BLaER1 (cell line): ENCODE data around the gene ZCRB1.

Experiments used
- H3K27ac ChIP-seq: shearing (Covaris generic); formaldehyde crosslinking; 2 replicates; pipeline ENCODE4 v1.8.1; 2022
- H3K27me3 ChIP-seq: shearing (Covaris generic); formaldehyde crosslinking; 2 replicates; pipeline ENCODE4 v1.8.1; 2022
- H3K36me3 ChIP-seq: shearing (Covaris generic); formaldehyde crosslinking; 2 replicates; pipeline ENCODE4 v1.8.1; 2022
- H3K4me1 ChIP-seq: shearing (Covaris generic); formaldehyde crosslinking; 2 replicates; pipeline ENCODE4 v1.8.1; 2022
- H3K4me2 ChIP-seq: shearing (Covaris generic); formaldehyde crosslinking; 2 replicates; pipeline ENCODE4 v1.8.1; 2022
- H3K4me3 ChIP-seq: shearing (Covaris generic); formaldehyde crosslinking; 2 replicates; pipeline ENCODE4 v1.8.1; 2022
- H3K9ac ChIP-seq: shearing (Covaris generic); formaldehyde crosslinking; 2 replicates; pipeline ENCODE4 v1.8.1; 2022
- H3K9me3 ChIP-seq: shearing (Covaris generic); formaldehyde crosslinking; 2 replicates; pipeline ENCODE4 v1.8.1; 2022
- H4K20me1 ChIP-seq: shearing (Covaris generic); formaldehyde crosslinking; 2 replicates; pipeline ENCODE4 v1.8.1; 2022
- Cebpa-rat ChIP-seq: shearing (Covaris generic); IDR thresholded peaks from 2 replicates; pipeline ENCODE4 v1.8.1; 2022

ZCRB1 gene

GRCh38 chr12:42308390-42308789 lies 17.5 kb downstream of the ZCRB1 start:
- Histone ChIP-seq H3K36me3 (peaks cover 16% of the 10 kb centered on the region), H3K9me3 (no peaks in the 10 kb centered on the region), H3K27me3 (no peaks in the 10 kb centered on the region), H3K4me2 (no peak overlapping the region), H3K4me3 (no peak overlapping the region), H3K9ac (no peak overlapping the region), H3K27ac (no peak overlapping the region), H3K4me1 (no peaks in the 10 kb centered on the region), H4K20me1 (no peaks in the 10 kb centered on the region)
- no peak for TF ChIP-seq Cebpa-rat

GRCh38 chr12:42306297-42306696 lies 19.6 kb downstream of the ZCRB1 start:
- no peaks in the 10 kb centered on the region for H4K20me1 ChIP-seq
- H3K9me3 ChIP-seq: no peaks in the 10 kb centered on the region
- H3K27me3 ChIP-seq: no peaks in the 10 kb centered on the region
- H3K9ac ChIP-seq: no peak overlapping the region
- H3K36me3 ChIP-seq: peaks cover 7% of the 10 kb centered on the region; the same call in 1 of the 2 replicates
- H3K4me2 ChIP-seq: no peak overlapping the region
- no peak overlapping the region for H3K27ac ChIP-seq
- no peaks in the 10 kb centered on the region for H3K4me1 ChIP-seq
- H3K4me3 ChIP-seq: no peak overlapping the region
- TF ChIP-seq Cebpa-rat: no peak

- H3K36me3 ChIP-seq: no peaks in the 10 kb centered on the region
- no peaks in the 10 kb centered on the region for H3K9me3 ChIP-seq
- no peak overlapping the region for H3K9ac ChIP-seq
- no peak overlapping the region for H3K4me3 ChIP-seq
- no peaks in the 10 kb centered on the region for H4K20me1 ChIP-seq
- no peak for TF ChIP-seq Cebpa-rat
- no peak overlapping the region for H3K4me2 ChIP-seq
- no peak overlapping the region for H3K27ac ChIP-seq
- H3K4me1 ChIP-seq: no peaks in the 10 kb centered on the region
- H3K27me3 ChIP-seq: no peaks in the 10 kb centered on the region
These were observed 26.2 kb downstream of the ZCRB1 start for GRCh38 chr12:42299392-42300308.

- Histone ChIP-seq H3K36me3 (no peaks in the 10 kb centered on the region), H3K9me3 (no peaks in the 10 kb centered on the region), H3K27me3 (no peaks in the 10 kb centered on the region), H3K4me1 (no peaks in the 10 kb centered on the region), H3K9ac (no peak overlapping the region), H4K20me1 (no peaks in the 10 kb centered on the region), H3K4me3 (no peak overlapping the region), H3K4me2 (no peak overlapping the region), H3K27ac (no peak overlapping the region)
- TF ChIP-seq Cebpa-rat: no peak
These were observed 27.0 kb downstream of the ZCRB1 start for GRCh38 chr12:42298887-42299286.

GRCh38 chr12:42296503-42297109 lies 29.3 kb downstream of the ZCRB1 start:
- H3K36me3 ChIP-seq: no peaks in the 10 kb centered on the region
- no peak overlapping the region for H3K4me2 ChIP-seq
- no peaks in the 10 kb centered on the region for H4K20me1 ChIP-seq
- no peak overlapping the region for H3K9ac ChIP-seq
- no peaks in the 10 kb centered on the region for H3K9me3 ChIP-seq
- no peak for TF ChIP-seq Cebpa-rat
- no peaks in the 10 kb centered on the region for H3K4me1 ChIP-seq
- no peak overlapping the region for H3K27ac ChIP-seq
- no peaks in the 10 kb centered on the region for H3K27me3 ChIP-seq
- no peak overlapping the region for H3K4me3 ChIP-seq

- no peaks in the 10 kb centered on the region for H3K27me3 ChIP-seq
- no peak overlapping the region for H3K4me2 ChIP-seq
- H3K9ac ChIP-seq: no peak overlapping the region
- no peak for TF ChIP-seq Cebpa-rat
- no peak overlapping the region for H3K27ac ChIP-seq
- no peaks in the 10 kb centered on the region for H4K20me1 ChIP-seq
- H3K9me3 ChIP-seq: no peaks in the 10 kb centered on the region
- H3K36me3 ChIP-seq: no peaks in the 10 kb centered on the region
- no peak overlapping the region for H3K4me3 ChIP-seq
- H3K4me1 ChIP-seq: no peaks in the 10 kb centered on the region
These were observed 34.2 kb downstream of the ZCRB1 start for GRCh38 chr12:42291680-42292079.

GRCh38 chr12:42288544-42288943 lies 37.4 kb downstream of the ZCRB1 start:
- Histone ChIP-seq H3K36me3 (no peaks in the 10 kb centered on the region), H3K4me3 (no peak overlapping the region), H3K9ac (no peak overlapping the region), H3K9me3 (no peaks in the 10 kb centered on the region), H4K20me1 (no peaks in the 10 kb centered on the region), H3K4me1 (no peaks in the 10 kb centered on the region), H3K4me2 (no peak overlapping the region), H3K27ac (no peak overlapping the region), H3K27me3 (no peaks in the 10 kb centered on the region)
- TF ChIP-seq Cebpa-rat: no peak

GRCh38 chr12:42286741-42287140 lies 39.2 kb downstream of the ZCRB1 start:
- H3K9ac ChIP-seq: no peak overlapping the region

GRCh38 chr12:42285431-42285830 lies 40.5 kb downstream of the ZCRB1 start:
- no peak for TF ChIP-seq Cebpa-rat
- Histone ChIP-seq H3K4me3 (no peak overlapping the region), H3K36me3 (no peaks in the 10 kb centered on the region), H3K9me3 (no peaks in the 10 kb centered on the region), H3K9ac (no peak overlapping the region), H3K27me3 (no peaks in the 10 kb centered on the region), H4K20me1 (no peaks in the 10 kb centered on the region), H3K4me1 (no peaks in the 10 kb centered on the region), H3K4me2 (no peak overlapping the region), H3K27ac (no peak overlapping the region)

More at GRCh38 chr12:42286741-42287140, 39.2 kb downstream of the ZCRB1 start:
- H3K4me1 ChIP-seq: no peaks in the 10 kb centered on the region
- no peaks in the 10 kb centered on the region for H4K20me1 ChIP-seq
- no peak for TF ChIP-seq Cebpa-rat
- H3K4me3 ChIP-seq: no peak overlapping the region
- no peaks in the 10 kb centered on the region for H3K9me3 ChIP-seq
- H3K27ac ChIP-seq: no peak overlapping the region
- no peaks in the 10 kb centered on the region for H3K36me3 ChIP-seq
- no peaks in the 10 kb centered on the region for H3K27me3 ChIP-seq
- H3K4me2 ChIP-seq: no peak overlapping the region

GRCh38 chr12:42284876-42285275 lies 41.0 kb downstream of the ZCRB1 start:
- no peak overlapping the region for H3K9ac ChIP-seq
- no peaks in the 10 kb centered on the region for H3K27me3 ChIP-seq
- no peak overlapping the region for H3K27ac ChIP-seq
- no peak overlapping the region for H3K4me2 ChIP-seq
- no peaks in the 10 kb centered on the region for H3K9me3 ChIP-seq
- no peaks in the 10 kb centered on the region for H3K4me1 ChIP-seq
- no peak for TF ChIP-seq Cebpa-rat
- H4K20me1 ChIP-seq: no peaks in the 10 kb centered on the region
- no peaks in the 10 kb centered on the region for H3K36me3 ChIP-seq
- no peak overlapping the region for H3K4me3 ChIP-seq
